ENCODE results near the gene ARPC2. TPM values are rescaled to one million over a fixed set of nuclear protein-coding genes. Genes with fewer than 3 reads are reported as not detected.

Gene ARPC2
- total RNA-seq, 1 experiment from 2014 or later = 187 TPM

DNA sequence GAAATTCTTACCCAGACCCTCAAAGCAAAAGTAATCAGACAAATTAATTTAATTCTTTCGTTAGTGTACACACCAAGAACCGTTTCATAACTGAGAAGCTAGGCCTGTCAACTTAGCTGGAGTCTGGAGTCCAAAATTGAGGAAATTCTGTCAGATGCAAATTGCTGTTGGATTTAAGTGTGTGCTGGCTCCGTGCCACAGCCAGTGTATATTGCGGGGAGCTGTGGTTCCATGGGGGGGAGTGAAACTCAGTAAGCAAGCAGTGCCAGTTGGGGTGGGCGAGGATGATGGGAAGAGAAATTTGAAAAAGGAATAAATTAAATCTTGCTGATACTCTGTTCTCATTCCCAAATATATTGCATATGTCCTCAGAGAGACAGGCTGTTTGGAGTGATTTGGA is 4.0 kb downstream of the ARPC2 start:
- no peaks in the 10 kb centered on the region for H3K9me2 ChIP-seq (ENCODE audit: insufficient read depth)
- intact Hi-C loops (cut with micrococcal nuclease) = no loop called here
- TF ChIP-seq, protein P1, sequence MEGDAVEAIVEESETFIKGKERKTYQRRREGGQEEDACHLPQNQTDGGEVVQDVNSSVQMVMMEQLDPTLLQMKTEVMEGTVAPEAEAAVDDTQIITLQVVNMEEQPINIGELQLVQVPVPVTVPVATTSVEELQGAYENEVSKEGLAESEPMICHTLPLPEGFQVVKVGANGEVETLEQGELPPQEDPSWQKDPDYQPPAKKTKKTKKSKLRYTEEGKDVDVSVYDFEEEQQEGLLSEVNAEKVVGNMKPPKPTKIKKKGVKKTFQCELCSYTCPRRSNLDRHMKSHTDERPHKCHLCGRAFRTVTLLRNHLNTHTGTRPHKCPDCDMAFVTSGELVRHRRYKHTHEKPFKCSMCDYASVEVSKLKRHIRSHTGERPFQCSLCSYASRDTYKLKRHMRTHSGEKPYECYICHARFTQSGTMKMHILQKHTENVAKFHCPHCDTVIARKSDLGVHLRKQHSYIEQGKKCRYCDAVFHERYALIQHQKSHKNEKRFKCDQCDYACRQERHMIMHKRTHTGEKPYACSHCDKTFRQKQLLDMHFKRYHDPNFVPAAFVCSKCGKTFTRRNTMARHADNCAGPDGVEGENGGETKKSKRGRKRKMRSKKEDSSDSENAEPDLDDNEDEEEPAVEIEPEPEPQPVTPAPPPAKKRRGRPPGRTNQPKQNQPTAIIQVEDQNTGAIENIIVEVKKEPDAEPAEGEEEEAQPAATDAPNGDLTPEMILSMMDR (IDR thresholded peaks at IDR 0.05 in 2 of 3, conservative IDR thresholded peaks at IDR 0.05 in 1 of 3; ENCODE audit: borderline replicate concordance in 1 of 3, insufficient read depth in 1 of 3, low read depth in 2 of 3, low read length in 2 of 3) = no peak
- TF ChIP-seq EGR1 (IDR thresholded peaks at IDR 0.05; ENCODE audit: low read depth) (no peak), CBX3 (IDR thresholded peaks at IDR 0.05; ENCODE audit: low read depth) (no peak), POLR2A (IDR thresholded peaks at IDR 0.05; ENCODE audit: borderline replicate concordance, extremely low read depth, insufficient read depth, insufficient read length) (no peak), EZH2 (IDR thresholded peaks at IDR 0.05) (no peak), POLR2AphosphoS5 (IDR thresholded peaks at IDR 0.05; ENCODE audit: low read depth, low read length) (no peak), JUND (IDR thresholded peaks at IDR 0.05) (no peak), EZH2phosphoT487 (IDR thresholded peaks at IDR 0.05; ENCODE audit: borderline replicate concordance) (no peak), ZNF274 (IDR thresholded peaks at IDR 0.05; ENCODE audit: low read depth, low read length) (no peak), SIN3A (IDR thresholded peaks at IDR 0.05; ENCODE audit: low read depth) (no peak), CEBPB (IDR thresholded peaks at IDR 0.05; ENCODE audit: low read depth) (no peak), TCF7L2 (IDR thresholded peaks at IDR 0.05; ENCODE audit: borderline replicate concordance, extremely low read depth, insufficient read depth, insufficient read length) (no peak), FOSL1 (IDR thresholded peaks at IDR 0.05; ENCODE audit: low read depth) (no peak), ELF1 (IDR thresholded peaks at IDR 0.05; ENCODE audit: borderline replicate concordance, low read depth) (no peak), YY1 (IDR thresholded peaks at IDR 0.05; ENCODE audit: extremely low read depth, insufficient replicate concordance, low read depth, low read length) (no peak)
- TF ChIP-seq, protein P2, sequence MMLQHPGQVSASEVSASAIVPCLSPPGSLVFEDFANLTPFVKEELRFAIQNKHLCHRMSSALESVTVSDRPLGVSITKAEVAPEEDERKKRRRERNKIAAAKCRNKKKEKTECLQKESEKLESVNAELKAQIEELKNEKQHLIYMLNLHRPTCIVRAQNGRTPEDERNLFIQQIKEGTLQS (IDR thresholded peaks at IDR 0.05) = no peak
- TF ChIP-seq, protein P3, sequence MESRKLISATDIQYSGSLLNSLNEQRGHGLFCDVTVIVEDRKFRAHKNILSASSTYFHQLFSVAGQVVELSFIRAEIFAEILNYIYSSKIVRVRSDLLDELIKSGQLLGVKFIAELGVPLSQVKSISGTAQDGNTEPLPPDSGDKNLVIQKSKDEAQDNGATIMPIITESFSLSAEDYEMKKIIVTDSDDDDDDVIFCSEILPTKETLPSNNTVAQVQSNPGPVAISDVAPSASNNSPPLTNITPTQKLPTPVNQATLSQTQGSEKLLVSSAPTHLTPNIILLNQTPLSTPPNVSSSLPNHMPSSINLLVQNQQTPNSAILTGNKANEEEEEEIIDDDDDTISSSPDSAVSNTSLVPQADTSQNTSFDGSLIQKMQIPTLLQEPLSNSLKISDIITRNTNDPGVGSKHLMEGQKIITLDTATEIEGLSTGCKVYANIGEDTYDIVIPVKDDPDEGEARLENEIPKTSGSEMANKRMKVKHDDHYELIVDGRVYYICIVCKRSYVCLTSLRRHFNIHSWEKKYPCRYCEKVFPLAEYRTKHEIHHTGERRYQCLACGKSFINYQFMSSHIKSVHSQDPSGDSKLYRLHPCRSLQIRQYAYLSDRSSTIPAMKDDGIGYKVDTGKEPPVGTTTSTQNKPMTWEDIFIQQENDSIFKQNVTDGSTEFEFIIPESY (IDR thresholded peaks at IDR 0.05; ENCODE audit: extremely low read depth, insufficient replicate concordance, low read length) = no peak
- TF ChIP-seq, protein P4, sequence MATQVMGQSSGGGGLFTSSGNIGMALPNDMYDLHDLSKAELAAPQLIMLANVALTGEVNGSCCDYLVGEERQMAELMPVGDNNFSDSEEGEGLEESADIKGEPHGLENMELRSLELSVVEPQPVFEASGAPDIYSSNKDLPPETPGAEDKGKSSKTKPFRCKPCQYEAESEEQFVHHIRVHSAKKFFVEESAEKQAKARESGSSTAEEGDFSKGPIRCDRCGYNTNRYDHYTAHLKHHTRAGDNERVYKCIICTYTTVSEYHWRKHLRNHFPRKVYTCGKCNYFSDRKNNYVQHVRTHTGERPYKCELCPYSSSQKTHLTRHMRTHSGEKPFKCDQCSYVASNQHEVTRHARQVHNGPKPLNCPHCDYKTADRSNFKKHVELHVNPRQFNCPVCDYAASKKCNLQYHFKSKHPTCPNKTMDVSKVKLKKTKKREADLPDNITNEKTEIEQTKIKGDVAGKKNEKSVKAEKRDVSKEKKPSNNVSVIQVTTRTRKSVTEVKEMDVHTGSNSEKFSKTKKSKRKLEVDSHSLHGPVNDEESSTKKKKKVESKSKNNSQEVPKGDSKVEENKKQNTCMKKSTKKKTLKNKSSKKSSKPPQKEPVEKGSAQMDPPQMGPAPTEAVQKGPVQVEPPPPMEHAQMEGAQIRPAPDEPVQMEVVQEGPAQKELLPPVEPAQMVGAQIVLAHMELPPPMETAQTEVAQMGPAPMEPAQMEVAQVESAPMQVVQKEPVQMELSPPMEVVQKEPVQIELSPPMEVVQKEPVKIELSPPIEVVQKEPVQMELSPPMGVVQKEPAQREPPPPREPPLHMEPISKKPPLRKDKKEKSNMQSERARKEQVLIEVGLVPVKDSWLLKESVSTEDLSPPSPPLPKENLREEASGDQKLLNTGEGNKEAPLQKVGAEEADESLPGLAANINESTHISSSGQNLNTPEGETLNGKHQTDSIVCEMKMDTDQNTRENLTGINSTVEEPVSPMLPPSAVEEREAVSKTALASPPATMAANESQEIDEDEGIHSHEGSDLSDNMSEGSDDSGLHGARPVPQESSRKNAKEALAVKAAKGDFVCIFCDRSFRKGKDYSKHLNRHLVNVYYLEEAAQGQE (IDR thresholded peaks at IDR 0.05; ENCODE audit: low read depth) = no peak
- TF ChIP-seq, protein P5, sequence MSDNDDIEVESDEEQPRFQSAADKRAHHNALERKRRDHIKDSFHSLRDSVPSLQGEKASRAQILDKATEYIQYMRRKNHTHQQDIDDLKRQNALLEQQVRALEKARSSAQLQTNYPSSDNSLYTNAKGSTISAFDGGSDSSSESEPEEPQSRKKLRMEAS (IDR thresholded peaks at IDR 0.05) = no peak
- H2AFZ ChIP-seq (ENCODE audit: low read depth, low read length, poor library complexity, severe bottlenecking) = no peak overlapping the region
- POLR2A ChIA-PET = no interaction called here
- H3K27me3 ChIP-seq (ENCODE audit: insufficient read depth, low read length) = no peaks in the 10 kb centered on the region
- peaks cover 88% of the 10 kb centered on the region for H3K79me2 ChIP-seq (ENCODE audit: insufficient read depth, low read length)
- ATAC-seq = no peak
- H3K4me1 ChIP-seq (ENCODE audit: control insufficient read depth in 1 of 2, insufficient read depth in 2 of 2, low read length in 2 of 2) = peaks cover 12 to 25% of the 10 kb centered on the region in 2 experiments
- H4K20me1 ChIP-seq (ENCODE audit: insufficient read depth) = peaks cover 13% of the 10 kb centered on the region; the same call in 1 of the 2 replicates
- BruUV-seq (replicated peaks) = no TSS peak
- CTCF ChIA-PET = no interaction called here
- no peaks in the 10 kb centered on the region for H3K9me3 ChIP-seq (ENCODE audit: control insufficient read depth in 1 of 2, insufficient read depth in 1 of 2, low read depth in 1 of 2, low read length in 2 of 2)
- no peak overlapping the region for H3K4me3 ChIP-seq (replicated peaks in 1 of 2; ENCODE audit: low read depth in 1 of 2, low read length in 2 of 2)
- H3K4me2 ChIP-seq (ENCODE audit: low read length) = no peak overlapping the region
- RAD21 ChIA-PET (ENCODE audit: low non-redundant PET in 1 of 2, low total read pairs in 2 of 2, uncharacterized antibody in 2 of 2, unreplicated experiment in 2 of 2) = no interaction called here
- no peak overlapping the region for H3K9ac ChIP-seq (ENCODE audit: low read length)
- no peak overlapping the region for H3K27ac ChIP-seq (ENCODE audit: low read depth, low read length)
- H3K36me3 ChIP-seq (ENCODE audit: control insufficient read depth in 1 of 2, insufficient read depth in 2 of 2, low read length in 2 of 2) = peaks cover 13 to 19% of the 10 kb centered on the region in 2 experiments; a peak in 3 of 4 replicates
- no peak for DNase-seq (ENCODE audit: low read depth, low spot score)

All from HCT116 (cell line).